ENCODE measurements around the gene CFP. TPM values are rescaled to one million over a fixed set of nuclear protein-coding genes. Genes with fewer than 3 reads are reported as not detected.

Gene CFP
- total RNA-seq, 3 donors from 2014 or later, result 0.96 to 4.0 (median 2.9) TPM

DNA sequence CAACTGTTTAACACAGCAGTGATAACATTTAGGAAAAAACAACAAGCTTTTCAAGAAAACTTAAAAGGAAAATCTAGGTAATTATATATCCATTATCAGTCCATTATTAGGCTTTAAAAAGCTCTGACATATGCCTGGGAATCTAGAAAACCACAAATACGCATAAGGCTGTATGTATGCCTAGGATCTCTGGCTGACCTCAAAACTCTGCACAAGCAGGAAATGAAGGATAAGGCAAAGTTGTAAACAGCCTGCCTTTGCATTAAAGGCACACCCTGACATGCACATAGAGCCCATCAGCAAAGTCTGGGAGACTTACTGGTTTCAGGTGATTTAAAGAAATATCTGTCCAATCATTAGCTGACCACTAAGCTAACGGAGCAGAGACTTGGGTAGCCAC lies 33.5 kb downstream of the CFP start:
- H3K9me3 ChIP-seq, result no peaks in the 10 kb centered on the region
- TF ChIP-seq, protein P1, sequence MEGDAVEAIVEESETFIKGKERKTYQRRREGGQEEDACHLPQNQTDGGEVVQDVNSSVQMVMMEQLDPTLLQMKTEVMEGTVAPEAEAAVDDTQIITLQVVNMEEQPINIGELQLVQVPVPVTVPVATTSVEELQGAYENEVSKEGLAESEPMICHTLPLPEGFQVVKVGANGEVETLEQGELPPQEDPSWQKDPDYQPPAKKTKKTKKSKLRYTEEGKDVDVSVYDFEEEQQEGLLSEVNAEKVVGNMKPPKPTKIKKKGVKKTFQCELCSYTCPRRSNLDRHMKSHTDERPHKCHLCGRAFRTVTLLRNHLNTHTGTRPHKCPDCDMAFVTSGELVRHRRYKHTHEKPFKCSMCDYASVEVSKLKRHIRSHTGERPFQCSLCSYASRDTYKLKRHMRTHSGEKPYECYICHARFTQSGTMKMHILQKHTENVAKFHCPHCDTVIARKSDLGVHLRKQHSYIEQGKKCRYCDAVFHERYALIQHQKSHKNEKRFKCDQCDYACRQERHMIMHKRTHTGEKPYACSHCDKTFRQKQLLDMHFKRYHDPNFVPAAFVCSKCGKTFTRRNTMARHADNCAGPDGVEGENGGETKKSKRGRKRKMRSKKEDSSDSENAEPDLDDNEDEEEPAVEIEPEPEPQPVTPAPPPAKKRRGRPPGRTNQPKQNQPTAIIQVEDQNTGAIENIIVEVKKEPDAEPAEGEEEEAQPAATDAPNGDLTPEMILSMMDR (IDR thresholded peaks at IDR 0.05), result no peak
- no peaks in the 10 kb centered on the region for H3K4me1 ChIP-seq (ENCODE audit: low read depth)
- no peaks in the 10 kb centered on the region for H3K36me3 ChIP-seq (ENCODE audit: low read depth)
- intact Hi-C loops (cut with DNase I, micrococcal nuclease), result no loop called here
- ATAC-seq, result no peak
- H3K4me3 ChIP-seq, result no peak overlapping the region
- DNase-seq, result no peak

DNA sequence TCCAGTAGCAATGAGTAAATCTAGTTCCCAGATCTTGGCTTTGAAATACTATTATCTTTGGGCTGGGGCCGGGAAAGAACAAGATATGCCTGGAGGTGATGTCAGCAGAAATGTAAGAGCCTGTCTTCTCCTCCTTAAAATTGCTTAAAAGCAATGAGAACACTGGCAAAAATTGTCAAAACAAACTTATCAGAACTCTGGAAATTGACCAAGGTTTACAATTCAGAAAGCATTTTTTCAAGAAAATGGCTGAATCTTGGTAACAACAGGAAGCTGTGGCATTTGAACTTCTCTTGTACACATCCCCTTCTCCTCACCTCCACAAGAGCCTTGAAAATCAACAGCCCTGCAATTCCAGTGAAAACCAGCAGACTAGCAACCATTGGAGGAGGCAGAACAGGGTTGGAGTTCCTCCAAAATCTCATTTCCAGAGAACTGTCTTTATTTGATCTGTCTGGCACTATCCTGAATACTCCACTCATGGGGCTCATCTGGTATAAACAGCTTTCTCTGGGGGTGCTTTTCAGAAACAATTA lies 33.9 kb downstream of the CFP start:
- Histone ChIP-seq H3K4me3 (no peak overlapping the region), H3K36me3 (ENCODE audit: low read depth) (no peaks in the 10 kb centered on the region), H3K9me3 (no peaks in the 10 kb centered on the region), H3K4me1 (ENCODE audit: low read depth) (no peaks in the 10 kb centered on the region)
- ATAC-seq (no peak), DNase-seq (no peak)
- intact Hi-C loops (cut with DNase I, micrococcal nuclease), result no loop called here
- TF ChIP-seq, protein P1 (IDR thresholded peaks at IDR 0.05), result no peak

DNA sequence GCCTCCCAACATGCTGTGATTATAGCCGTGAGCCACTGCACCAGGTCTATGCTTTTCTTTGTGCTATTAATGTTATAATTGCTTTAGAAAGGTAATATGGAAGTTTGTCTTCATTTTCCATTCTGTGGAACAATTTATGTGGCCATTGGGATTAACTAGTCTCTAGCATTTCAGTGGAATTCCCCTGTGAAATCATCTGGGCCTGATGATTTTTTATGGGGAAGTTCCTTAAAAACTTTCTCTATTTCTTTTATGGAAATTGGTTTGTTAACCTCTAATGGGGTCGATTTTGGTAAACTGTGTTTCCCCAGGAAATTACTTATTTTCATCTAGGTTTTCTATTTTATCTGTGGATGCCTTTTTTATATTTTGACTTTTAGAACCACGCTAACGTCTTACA lies 36.2 kb downstream of the CFP start:
- Histone ChIP-seq H3K4me3 (no peak overlapping the region), H3K36me3 (ENCODE audit: low read depth) (no peaks in the 10 kb centered on the region), H3K9me3 (no peaks in the 10 kb centered on the region), H3K4me1 (ENCODE audit: low read depth) (no peaks in the 10 kb centered on the region)
- no peak for ATAC-seq
- DNase-seq, result no peak
- TF ChIP-seq, protein P1 (IDR thresholded peaks at IDR 0.05), result no peak
- intact Hi-C loops (cut with DNase I, micrococcal nuclease), result no loop called here

DNA sequence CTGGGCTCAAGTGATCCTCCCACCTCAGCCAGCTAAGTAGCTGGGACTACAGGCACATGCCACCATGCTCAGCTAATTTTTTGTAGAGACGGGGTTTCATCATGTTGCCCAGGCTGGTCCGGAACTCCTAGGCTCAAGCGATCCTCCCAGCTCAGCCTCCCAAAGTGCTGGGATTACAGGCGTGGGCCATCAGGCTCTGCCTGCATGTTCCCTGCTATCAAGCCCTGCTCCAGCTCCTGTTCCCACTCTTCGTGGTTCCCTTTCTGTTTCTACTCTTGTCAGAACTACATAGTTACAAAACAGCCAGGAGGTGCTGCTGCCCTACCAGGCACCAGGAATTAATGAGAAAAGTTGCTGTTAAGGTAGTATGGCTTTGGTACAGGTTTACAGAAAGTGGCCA lies 38.7 kb downstream of the CFP start:
- no peaks in the 10 kb centered on the region for H3K36me3 ChIP-seq (ENCODE audit: low read depth)
- intact Hi-C loops (cut with DNase I, micrococcal nuclease), result no loop called here

DNA sequence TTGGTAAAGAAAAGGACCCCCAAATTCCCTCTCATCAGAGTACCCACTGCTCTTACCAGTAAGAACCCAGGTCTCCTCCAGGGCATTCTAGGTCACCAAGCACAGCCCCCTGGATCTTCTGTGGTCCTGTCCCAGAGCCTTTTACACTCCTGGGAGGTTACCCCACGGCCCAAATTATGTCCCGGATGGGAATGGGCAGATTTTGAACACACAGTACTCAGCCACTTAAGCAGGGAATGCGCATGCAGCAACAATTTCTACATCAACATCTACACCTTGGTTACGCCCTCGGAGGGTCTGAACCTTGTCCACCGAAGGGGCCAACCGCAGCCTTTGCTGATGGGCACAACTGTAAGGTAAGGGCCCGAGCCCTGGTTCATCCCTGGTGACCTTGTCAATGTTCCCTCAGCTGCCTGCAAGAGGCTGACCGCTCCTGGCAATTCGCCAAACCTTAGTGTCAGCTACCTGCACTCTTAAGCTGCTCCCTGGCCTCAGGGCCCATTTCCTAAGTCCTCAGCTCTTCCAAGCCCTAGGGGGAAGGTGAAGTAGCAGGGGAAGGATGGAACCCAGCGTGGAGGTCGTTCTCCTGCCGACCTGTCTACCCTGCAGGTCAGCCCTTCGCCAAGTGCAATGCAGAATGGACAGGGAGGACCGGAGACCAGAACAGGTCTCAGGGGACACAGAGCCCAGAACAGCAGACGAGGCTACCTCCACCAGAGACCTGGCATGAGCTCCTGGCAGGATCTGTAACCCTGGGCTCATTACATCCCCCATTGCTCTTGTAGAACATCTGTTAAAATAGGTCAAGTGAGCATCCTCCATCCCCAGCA lies 41.6 kb downstream of the CFP start:
- H3K36me3 ChIP-seq (ENCODE audit: low read depth), result no peaks in the 10 kb centered on the region
- TF ChIP-seq, protein P1 (IDR thresholded peaks at IDR 0.05), result no peak
- no peak for DNase-seq

More for the DNA sequence above, 38.7 kb downstream of the CFP start:
- TF ChIP-seq, protein P1 (IDR thresholded peaks at IDR 0.05), result no peak
- DNase-seq (no peak), ATAC-seq (no peak)
- no peaks in the 10 kb centered on the region for H3K4me1 ChIP-seq (ENCODE audit: low read depth)
- no peak overlapping the region for H3K4me3 ChIP-seq
- no peaks in the 10 kb centered on the region for H3K9me3 ChIP-seq

More for the DNA sequence above, 41.6 kb downstream of the CFP start:
- intact Hi-C loops (cut with DNase I, micrococcal nuclease), result no loop called here
- Histone ChIP-seq H3K4me1 (ENCODE audit: low read depth) (no peaks in the 10 kb centered on the region), H3K4me3 (no peak overlapping the region), H3K9me3 (no peaks in the 10 kb centered on the region)
- ATAC-seq, result no peak
